Measurements from ENCODE around the gene GRHPR.
A peak's percentile ranks its signal among the peaks of the same experiment; 100 is the strongest.

Gene GRHPR

GRCh38 chr9:37399336-37399735 is 23.2 kb upstream of the GRHPR start:
- no peak for DNase-seq

GRCh38 chr9:37404590-37404989 is 17.9 kb upstream of the GRHPR start:
- DNase-seq, result no peak

- no peak for DNase-seq
Measured at GRCh38 chr9:37405350-37405749, 17.1 kb upstream of the GRHPR start.

- DNase-seq, result no peak
Measured at GRCh38 chr9:37405764-37406380, 16.6 kb upstream of the GRHPR start.

GRCh38 chr9:37406603-37407401 is 15.7 kb upstream of the GRHPR start:
- DNase-seq, result no peak

GRCh38 chr9:37407468-37407867 is 15.0 kb upstream of the GRHPR start:
- DNase-seq, result no peak

GRCh38 chr9:37408933-37409710 is 13.4 kb upstream of the GRHPR start:
- no peak for DNase-seq

GRCh38 chr9:37410354-37410861 is 12.1 kb upstream of the GRHPR start:
- DNase-seq, result no peak

- no peak for DNase-seq
Measured at GRCh38 chr9:37410969-37411785, 11.3 kb upstream of the GRHPR start.

GRCh38 chr9:37412431-37413151 is 9.9 kb upstream of the GRHPR start:
- peak; percentile 29 for DNase-seq

GRCh38 chr9:37413311-37413710 is 9.2 kb upstream of the GRHPR start:
- no peak for DNase-seq

- no peak for DNase-seq
Measured at GRCh38 chr9:37414503-37414943, 8.0 kb upstream of the GRHPR start.

- peak; percentile 79 for DNase-seq
Measured at GRCh38 chr9:37415011-37415719, 7.3 kb upstream of the GRHPR start.

GRCh38 chr9:37417252-37417803 is 5.2 kb upstream of the GRHPR start:
- DNase-seq, result no peak

- no peak for DNase-seq
Measured at GRCh38 chr9:37417857-37418618, 4.5 kb upstream of the GRHPR start.

GRCh38 chr9:37419204-37419603 is 3.3 kb upstream of the GRHPR start:
- no peak for DNase-seq

- DNase-seq, result no peak
Measured at GRCh38 chr9:37420271-37421215, 2.0 kb upstream of the GRHPR start.

- DNase-seq, result no peak
Measured at GRCh38 chr9:37421914-37422288, 595 bp upstream of the GRHPR start.

GRCh38 chr9:37423508-37423907 is 1.0 kb downstream of the GRHPR start:
- no peak for DNase-seq

Measured in fibroblast of skin of abdomen (primary cell).